H1 (cell line): Measurements from ENCODE around the gene CTNNBL1. TPM values are rescaled to one million over a fixed set of nuclear protein-coding genes. Genes with fewer than 3 reads are reported as not detected.
A peak's percentile ranks its signal among the peaks of the same experiment; 100 is the strongest.

ENCODE experiments used
- CTCF ChIA-PET: fragments of 300-600 bp; sonication (Branson Sonifier 250); formaldehyde crosslinking; loops from one replicate; lab custom pipeline; 2021; ENCODE audit not compliant: partially characterized antibody; lab: Charles Lee
- POLR2A ChIA-PET: fragments of 300-600 bp; sonication (Branson Sonifier 250); formaldehyde crosslinking; loops from one replicate; lab custom pipeline; 2021; ENCODE audit warnings: inconsistent platforms; ENCODE audit not compliant: partially characterized antibody; lab: Charles Lee
- DNase-seq, 2 experiments: peaks; one replicate each; pipeline versions ENCODE4 v3.0.0 to v3.0.0-alpha.2; 2010 to 2022; ENCODE audit warnings: low spot score in 2 of 2, low read depth in 1 of 2, mixed read lengths in 1 of 2
- FAIRE-seq: peaks from 2 replicates; lab custom pipeline; 2011; peaks lifted over from hg19 to GRCh38; lab: Jason Lieb, UNC
- H2AFZ ChIP-seq: 2 replicates; pipeline ENCODE4 v1.8.1; 2012; ENCODE audit warnings: low read length, inconsistent platforms
- H2AK5ac ChIP-seq: 2 replicates; pipeline ENCODE4 v1.6.1; 2013; ENCODE audit warnings: low read depth, low read length
- H2BK120ac ChIP-seq: replicated peaks from 2 replicates; pipeline ENCODE3; 2013; ENCODE audit warnings: low read depth, low read length, inconsistent platforms
- H2BK12ac ChIP-seq: 2 replicates; pipeline ENCODE4 v1.6.1; 2013; ENCODE audit warnings: low read depth, low read length
- H2BK15ac ChIP-seq: 2 replicates; pipeline ENCODE4 v1.6.1; 2013; ENCODE audit warnings: low read length
- H2BK20ac ChIP-seq: 2 replicates; pipeline ENCODE4 v1.6.1; 2013; ENCODE audit warnings: low read length
- H2BK5ac ChIP-seq: 2 replicates; pipeline ENCODE4 v1.6.1; 2013; ENCODE audit warnings: low read depth, low read length
- H3K14ac ChIP-seq: 2 replicates; pipeline ENCODE4 v1.6.1; 2013; ENCODE audit warnings: inconsistent platforms; ENCODE audit not compliant: insufficient read length
- H3K18ac ChIP-seq: 2 replicates; pipeline ENCODE4 v1.6.1; 2013; ENCODE audit warnings: low read length; ENCODE audit errors: extremely low read depth
- H3K23ac ChIP-seq: 2 replicates; pipeline ENCODE4 v1.6.1; 2013; ENCODE audit warnings: inconsistent platforms; ENCODE audit not compliant: insufficient read length
- H3K23me2 ChIP-seq: 2 replicates; pipeline ENCODE4 v1.6.1; 2013; ENCODE audit warnings: low read depth, low read length
- H3K27ac ChIP-seq: 2 replicates; pipeline ENCODE4 v1.6.1; 2011; ENCODE audit warnings: low read depth, low read length, inconsistent platforms
- H3K27me3 ChIP-seq, 4 experiments: replicated peaks in 1 of 4; 1 replicate in 1 of 4; 2 replicates in 3 of 4; pipeline versions ENCODE4 v1.6.1 to v1.8.1; 2011 to 2013; ENCODE audit warnings: low read length in 3 of 4, mild to moderate bottlenecking in 3 of 4, inconsistent platforms in 2 of 4, mixed read lengths in 2 of 4, moderate library complexity in 1 of 4; ENCODE audit not compliant: control insufficient read depth in 3 of 4, insufficient read depth in 3 of 4; ENCODE audit errors: extremely low read depth in 1 of 4
- H3K36me3 ChIP-seq, 4 experiments: 2 replicates each; pipeline versions ENCODE4 v1.6.1 to v1.8.1; 2011 to 2013; ENCODE audit warnings: mild to moderate bottlenecking in 4 of 4, low read length in 3 of 4, moderate library complexity in 2 of 4, control low read depth in 1 of 4, inconsistent platforms in 1 of 4; ENCODE audit not compliant: insufficient read depth in 4 of 4, control insufficient read depth in 2 of 4
- H3K4ac ChIP-seq: replicated peaks from 2 replicates; pipeline ENCODE3; 2013; ENCODE audit warnings: low read length, low read depth, mixed read lengths, inconsistent platforms; ENCODE audit not compliant: insufficient read length
- H3K4me1 ChIP-seq, 4 experiments: replicated peaks in 1 of 4; 1 replicate in 1 of 4; 2 replicates in 3 of 4; pipeline versions ENCODE4 v1.6.1 to v1.8.1; 2011 to 2013; ENCODE audit warnings: low read length in 3 of 4, inconsistent platforms in 2 of 4, mixed read lengths in 1 of 4; ENCODE audit not compliant: insufficient read depth in 4 of 4, control insufficient read depth in 3 of 4
- H3K4me2 ChIP-seq, 2 experiments: 2 replicates each; pipeline versions ENCODE4 v1.6.1 to v1.8.1; 2011 to 2013; ENCODE audit warnings: low read depth in 2 of 2, low read length in 2 of 2, control low read depth in 1 of 2, inconsistent platforms in 1 of 2, mild to moderate bottlenecking in 1 of 2; ENCODE audit not compliant: insufficient read depth in 1 of 2
- H3K4me3 ChIP-seq, 4 experiments: fragments of 200-600, 300-600 bp in 1 of 4; sonication (generic), shearing (Covaris generic), sonication (Bioruptor Twin) in 1 of 4; 2 replicates each; pipeline versions ENCODE4 v1.5.1 to v1.8.1; 2011 to 2016; ENCODE audit warnings: low read length in 4 of 4, low read depth in 3 of 4, control low read depth in 2 of 4, inconsistent platforms in 2 of 4, mild to moderate bottlenecking in 2 of 4, mixed read lengths in 1 of 4, moderate library complexity in 1 of 4; ENCODE audit not compliant: insufficient read depth in 2 of 4; ENCODE audit errors: extremely low read depth in 1 of 4
- H3K56ac ChIP-seq: replicated peaks from 2 replicates; pipeline ENCODE3; 2013; ENCODE audit warnings: low read depth, mild to moderate bottlenecking, mixed read lengths, low read length, inconsistent platforms; ENCODE audit not compliant: insufficient read length
- H3K79me1 ChIP-seq: 2 replicates; pipeline ENCODE4 v1.6.1; 2013; ENCODE audit warnings: low read depth, low read length, control low read depth
- H3K79me2 ChIP-seq, 2 experiments: 2 replicates each; pipeline versions ENCODE4 v1.6.1 to v1.8.1; 2012 to 2013; ENCODE audit warnings: low read length in 2 of 2, mild to moderate bottlenecking in 2 of 2, inconsistent platforms in 1 of 2; ENCODE audit not compliant: insufficient read depth in 2 of 2, control insufficient read depth in 1 of 2
- H3K9ac ChIP-seq, 4 experiments: replicated peaks in 1 of 4; 1 replicate in 1 of 4; 2 replicates in 3 of 4; pipeline versions ENCODE4 v1.6.1 to v1.8.1; 2011 to 2013; ENCODE audit warnings: low read depth in 3 of 4, low read length in 3 of 4, control low read depth in 2 of 4, mild to moderate bottlenecking in 2 of 4, moderate library complexity in 2 of 4, inconsistent platforms in 1 of 4; ENCODE audit errors: extremely low read depth in 1 of 4
- H3K9me3 ChIP-seq, 2 experiments: 2 replicates each; pipeline versions ENCODE4 v1.6.1 to v1.8.1; 2012 to 2013; ENCODE audit warnings: mild to moderate bottlenecking in 2 of 2, moderate library complexity in 2 of 2, control low read depth in 1 of 2, inconsistent platforms in 1 of 2, low read depth in 1 of 2, low read length in 1 of 2, mixed read lengths in 1 of 2; ENCODE audit not compliant: insufficient read depth in 2 of 2
- H4K20me1 ChIP-seq, 2 experiments: replicated peaks in 1 of 2; 2 replicates each; pipeline versions ENCODE3 to v1.8.1; 2011 to 2013; ENCODE audit warnings: inconsistent platforms in 2 of 2, low read length in 2 of 2, mild to moderate bottlenecking in 1 of 2; ENCODE audit not compliant: insufficient read depth in 2 of 2, control insufficient read depth in 1 of 2
- H4K5ac ChIP-seq: 2 replicates; pipeline ENCODE4 v1.6.1; 2013; ENCODE audit warnings: low read length, low read depth, mixed read lengths, inconsistent platforms; ENCODE audit not compliant: insufficient read length
- H4K8ac ChIP-seq: 2 replicates; pipeline ENCODE4 v1.8.0; 2013; ENCODE audit warnings: mild to moderate bottlenecking, moderate library complexity, low read length, inconsistent platforms; ENCODE audit not compliant: insufficient read depth; ENCODE audit errors: extremely low read depth
- H4K91ac ChIP-seq: replicated peaks from 2 replicates; pipeline ENCODE3; 2013; ENCODE audit warnings: low read length, mixed read lengths, inconsistent platforms; ENCODE audit not compliant: insufficient read length
- EZH2 ChIP-seq: fragments of 200-600 bp; sonication (generic); IDR thresholded peaks from 2 replicates; pipeline ENCODE4 v1.7.1; 2012; ENCODE audit warnings: low read depth, mild to moderate bottlenecking, moderate library complexity, low read length, inconsistent platforms; ENCODE audit not compliant: severe bottlenecking
- WGBS, 2 experiments: shearing (Covaris generic) in 1 of 2; methylation state at CpG; one replicate each; pipeline versions ENCODE4 v1.1.6 to v1.1.7; 2013 to 2015; ENCODE audit warnings: low lambda C conversion rate in 2 of 2, mixed read lengths in 2 of 2, inconsistent platforms in 1 of 2, low coverage in 1 of 2, missing lambda C conversion rate in 1 of 2; ENCODE audit not compliant: insufficient replicate concordance in 2 of 2, insufficient coverage in 1 of 2, insufficient read length in 1 of 2; ENCODE audit errors: extremely low coverage in 1 of 2, missing lambda C conversion rate in 1 of 2; 5-methylcytosine and 5-hydroxymethylcytosine counted together
- polyA plus RNA-seq, 7 experiments: library from polyadenylated mRNA; depleted of rRNA in 3 of 7; stranded (reverse) in 5 of 7; unstranded in 2 of 7; fragments of >200 nt in 5 of 7; fragments of 200-250 nt in 2 of 7; gene quantifications; 1 replicate in 5 of 7; 2 replicates in 1 of 7; 4 replicates in 1 of 7; pipeline versions ENCODE4 v1.2.1 to v1.2.3, GENCODE V29; 2011 to 2013; ENCODE audit warnings: missing spikeins in 2 of 7, mixed read lengths in 2 of 7
- total RNA-seq: library from RNA; stranded (reverse); fragmentation: NEBNext Ultra II Directional; extraction: Animal tissue kit (Norgen Biotek cat#: 25700); gene quantifications from 2 replicates; pipeline ENCODE4 v1.2.1, GENCODE V29; 2021

The CTNNBL1 gene
- total and polyA plus RNA-seq, 2 of the 8 experiments (the other 6 are each of a cell fraction or from before 2014, with no cell fraction given): 19.6 to 81.6 TPM

- H2BK15ac ChIP-seq: no peak overlapping the region
- H2BK20ac ChIP-seq: no peak overlapping the region
- no peak overlapping the region; the same call in 1 of the 2 replicates for H4K8ac ChIP-seq
- peak in 1 of 2 experiments; percentile 77 for DNase-seq
- no peak overlapping the region for H2BK120ac ChIP-seq
- peak overlapping the region; percentile 29; the same call in 1 of the 2 replicates for H2BK12ac ChIP-seq
- H4K20me1 ChIP-seq: peaks cover 0 to 6% of the 10 kb centered on the region in 2 experiments
- H3K23me2 ChIP-seq: peaks cover 17% of the 10 kb centered on the region; the same call in 1 of the 2 replicates
- H3K27ac ChIP-seq: no peak overlapping the region
- H3K79me1 ChIP-seq: no peaks in the 10 kb centered on the region
- no peak overlapping the region for H3K14ac ChIP-seq
- no peak overlapping the region for H2AK5ac ChIP-seq
- no peaks in the 10 kb centered on the region for H3K9me3 ChIP-seq
- H2AFZ ChIP-seq: no peak overlapping the region; the same call in 1 of the 2 replicates
- H3K4me3 ChIP-seq: peak overlapping the region; percentile 31 to 60 (median 38); a peak in 7 of 8 replicates
- peak overlapping the region in 1 of 4 experiments; percentile 24; a peak in 1 of 7 replicates for H3K9ac ChIP-seq
- H3K18ac ChIP-seq: peak overlapping the region; percentile 89
- H4K5ac ChIP-seq: no peak overlapping the region
- 2% methylated on average over 21 of the region's 21 CpGs; no CpG with 5 or more reads in 1 of the 2 experiments for WGBS, 2 experiments
- FAIRE-seq: no peak
- H3K4me1 ChIP-seq: peaks cover 6 to 39% (median 21%) of the 10 kb centered on the region in 4 experiments
- CTCF ChIA-PET: interaction anchor here (0.7 to 4.8 kb wide), 17 partner anchors 8 to 352 kb away, joined by 3 to 21 read pairs (median 3); partner anchors contain the start of gene VSTM2L
- no peaks in the 10 kb centered on the region for H3K79me2 ChIP-seq
- no peak overlapping the region for H3K23ac ChIP-seq
- POLR2A ChIA-PET: interaction anchor here (0.6 to 1.8 kb wide), 4 partner anchors 13 to 255 kb away, joined by 3 to 5 read pairs (median 3); partner anchors contain the start of gene VSTM2L
- H3K36me3 ChIP-seq: no peaks in the 10 kb centered on the region
- H3K4ac ChIP-seq: peak overlapping the region; percentile 29
- peak overlapping the region; percentile 44; the same call in 1 of the 2 replicates for H2BK5ac ChIP-seq
- no peaks in the 10 kb centered on the region; a peak in 3 of 7 replicates for H3K27me3 ChIP-seq
- H3K4me2 ChIP-seq: peak overlapping the region; percentile 76 to 79
- H4K91ac ChIP-seq: peak overlapping the region; percentile 45
- no peak overlapping the region for H3K56ac ChIP-seq
- TF ChIP-seq EZH2: no peak
Observed at GRCh38 chr20:37915800-37916570, 222.2 kb downstream of the CTNNBL1 start.
